K562 (cell line): ENCODE measurements around the gene CCM2. TPM values are rescaled to one million over a fixed set of nuclear protein-coding genes. Genes with fewer than 3 reads are reported as not detected.

Experiments
- ATAC-seq: fragments of 200-7000 bp; cut with Tn5 transposase; 3 replicates; pipeline ENCODE4 v1.9.1; 2020; ENCODE audit warnings: moderate library complexity
- BruUV-seq: library from RNA; stranded (reverse); fragments of 400-500 nt; replicated peaks from 2 replicates; lab custom pipeline; 2021; lab: Mats Ljungman, UMichigan
- CTCF ChIA-PET: fragments of 300-600 bp; formaldehyde crosslinking; extraction: SDS; loops from one replicate; lab custom pipeline; 2021; ENCODE audit warnings: low intra/inter-chr PET ratio; lab: Yijun Ruan, JAX
- POLR2A ChIA-PET: fragments of 300-600, 350-650 bp; sonication (Branson Sonifier 250); formaldehyde crosslinking; extraction: SDS; loops from one replicate; lab custom pipeline; 2021; ENCODE audit warnings: antibody characterized with exemption, inconsistent platforms; lab: Yijun Ruan, JAX
- DNase-seq, 4 experiments: peaks; one replicate each; pipeline versions ENCODE4 v3.0.0 to v3.0.0-alpha.2; 2011 to 2018; ENCODE audit warnings: low spot score in 3 of 4, mixed read lengths in 3 of 4; ENCODE audit errors: extremely low read depth in 1 of 4
- FAIRE-seq: peaks from 2 replicates; lab custom pipeline; 2011; peaks lifted over from hg19 to GRCh38; lab: Jason Lieb, UNC
- H2AFZ ChIP-seq: 2 replicates; pipeline ENCODE4 v1.6.0; 2011; ENCODE audit warnings: low read depth, low read length, control low read depth, inconsistent platforms
- H3K27ac ChIP-seq: fragments of 200-600 bp; 3 replicates; pipeline ENCODE4 v1.8.0; 2011; ENCODE audit warnings: low read depth, mild to moderate bottlenecking, control low read depth, inconsistent platforms, low read length, moderate library complexity, mixed read lengths; ENCODE audit errors: extremely low read depth
- H3K27me3 ChIP-seq, 2 experiments: fragments of 300-600 bp in 1 of 2; 2 replicates in 1 of 2; 3 replicates in 1 of 2; pipeline versions ENCODE4 v1.6.0 to v1.8.0; 2011; ENCODE audit warnings: inconsistent platforms in 2 of 2, low read length in 2 of 2, mild to moderate bottlenecking in 1 of 2, mixed read lengths in 1 of 2, moderate library complexity in 1 of 2; ENCODE audit not compliant: control insufficient read depth in 2 of 2, insufficient read depth in 2 of 2
- H3K36me3 ChIP-seq: fragments of 300-600 bp; 3 replicates; pipeline ENCODE4 v1.8.0; 2011; ENCODE audit warnings: mild to moderate bottlenecking, low read length, inconsistent platforms; ENCODE audit not compliant: control insufficient read depth, insufficient read depth
- H3K4me1 ChIP-seq, 2 experiments: fragments of 200-600 bp in 1 of 2; replicated peaks in 1 of 2; 2 replicates in 1 of 2; 3 replicates in 1 of 2; pipeline versions ENCODE4 v1.5.1 to v1.8.0; 2011; ENCODE audit warnings: inconsistent platforms in 2 of 2, low read length in 2 of 2, mild to moderate bottlenecking in 1 of 2, mixed read lengths in 1 of 2, moderate library complexity in 1 of 2; ENCODE audit not compliant: control insufficient read depth in 2 of 2, insufficient read depth in 2 of 2
- H3K4me2 ChIP-seq: 2 replicates; pipeline ENCODE4 v1.6.1; 2011; ENCODE audit warnings: low read length, control low read depth, inconsistent platforms, mixed read lengths; ENCODE audit not compliant: insufficient read depth
- H3K4me3 ChIP-seq: fragments of 200-600 bp; sonication (generic), shearing (Covaris generic); 2 replicates; pipeline ENCODE4 v1.5.1; 2016; ENCODE audit warnings: control low read depth, inconsistent platforms
- H3K79me2 ChIP-seq: fragments of 200-600 bp; 3 replicates; pipeline ENCODE4 v1.8.0; 2011; ENCODE audit warnings: low read length, inconsistent platforms; ENCODE audit not compliant: control insufficient read depth, insufficient read depth
- H3K9ac ChIP-seq, 2 experiments: 2 replicates each; pipeline versions ENCODE4 v1.6.0 to v1.6.1; 2011; ENCODE audit warnings: low read depth in 2 of 2, low read length in 2 of 2, control low read depth in 1 of 2, inconsistent platforms in 1 of 2, mild to moderate bottlenecking in 1 of 2, mixed read lengths in 1 of 2; ENCODE audit not compliant: insufficient read depth in 1 of 2
- H3K9me1 ChIP-seq: one replicate; pipeline ENCODE4 v1.6.0; 2011; ENCODE audit warnings: inconsistent platforms, mild to moderate bottlenecking, low read length, moderate library complexity; ENCODE audit not compliant: control insufficient read depth, insufficient read depth
- H3K9me3 ChIP-seq: replicated peaks from 2 replicates; pipeline ENCODE4 v1.5.1; 2011; ENCODE audit warnings: low read depth, low read length, inconsistent platforms; ENCODE audit not compliant: control insufficient read depth, insufficient read depth
- H4K20me1 ChIP-seq: replicated peaks from 2 replicates; pipeline ENCODE4 v1.6.1; 2011; ENCODE audit warnings: low read length, inconsistent platforms, mixed read lengths; ENCODE audit not compliant: control insufficient read depth, insufficient read depth
- ETV1 ChIP-seq: fragments of 450-650 bp; conservative IDR thresholded peaks from 2 replicates; pipeline ENCODE4 v1.6.1; 2016; ENCODE audit warnings: missing genetic modification characterization, control low read depth, low read depth, missing compliant biosample characterization
- KLF10 ChIP-seq: fragments of 250-450 bp; sonication (Bioruptor Pico); IDR thresholded peaks from 2 replicates; pipeline ENCODE4 v1.6.1; 2021; ENCODE audit warnings: matching md5 sums
- MEIS2 ChIP-seq: fragments of 450-650 bp; IDR thresholded peaks from 2 replicates; pipeline ENCODE4 v1.6.1; 2014; ENCODE audit warnings: mild to moderate bottlenecking; ENCODE audit not compliant: partially characterized antibody
- NFRKB ChIP-seq: fragments of 450-650 bp; IDR thresholded peaks from 2 replicates; pipeline ENCODE4 v1.6.1; 2016; ENCODE audit warnings: low read depth
- NR4A1 ChIP-seq, 2 experiments: fragments of 250-450 bp in 1 of 2; fragments of 450-650 bp in 1 of 2; sonication (Bioruptor Pico) in 1 of 2; IDR thresholded peaks; 2 replicates each; pipeline versions ENCODE4 v1.4.0 to v1.6.1; 2016 to 2020; ENCODE audit warnings: mild to moderate bottlenecking in 2 of 2, missing compliant biosample characterization in 1 of 2, missing genetic modification characterization in 1 of 2, moderate library complexity in 1 of 2
- RHOXF2B ChIP-seq: fragments of 250-450 bp; sonication (Bioruptor Pico); conservative IDR thresholded peaks from 2 replicates; pipeline ENCODE4 v1.5.1; 2021
- ZNF263 ChIP-seq: sonication (generic); formaldehyde crosslinking; IDR thresholded peaks from 2 replicates; pipeline ENCODE4 v1.8.0; 2022; ENCODE audit warnings: mild to moderate bottlenecking, missing genetic modification reagents, borderline replicate concordance
- WGBS: fragments of 100-300 bp; shearing (Covaris generic); methylation state at CpG from one replicate; pipeline ENCODE4 v1.1.6; 2016; ENCODE audit warnings: low coverage, mixed read lengths; ENCODE audit not compliant: insufficient coverage; ENCODE audit errors: missing lambda C conversion rate; 5-methylcytosine and 5-hydroxymethylcytosine counted together
- in situ Hi-C: fragments of 300-500 bp; cut with MboI; formaldehyde crosslinking; loops from 4 replicates; pipeline ENCODE4 v1.15.0; 2018; ENCODE audit warnings: inconsistent platforms, mixed read lengths
- intact Hi-C: fragments of 100-400 bp; cut with micrococcal nuclease; formaldehyde crosslinking; loops from 2 replicates; pipeline ENCODE4 v1.14.2; 2022
- polyA plus RNA-seq, 8 experiments: library from polyadenylated mRNA; depleted of rRNA in 4 of 8; stranded (reverse) in 5 of 8; unstranded in 3 of 8; fragments of >200 nt; fragmentation: Nextera tagmentation in 2 of 8; fragmentation: Illumina TruSeq in 1 of 8; extraction: Ambion mirVana in 2 of 8; extraction: Trizol in 1 of 8; gene quantifications; 2 replicates each; pipeline versions ENCODE4 v1.2.1 to v1.2.3, GENCODE V29; 2011 to 2014; ENCODE audit warnings: inconsistent platforms in 1 of 8, missing spikeins in 1 of 8
- total RNA-seq, 7 experiments: library from RNA; depleted of rRNA in 6 of 7; stranded (reverse); fragments of >200 nt in 6 of 7; fragmentation: Illumina TruSeq in 2 of 7; extraction: Trizol in 2 of 7; gene quantifications; 2 replicates each; pipeline versions ENCODE4 v1.2.1 to v1.2.3, GENCODE V29; 2011 to 2021; ENCODE audit warnings: low replicate concordance in 1 of 7
- TF ChIP-seq, protein P1 (sequence below): fragments of 450-650 bp; IDR thresholded peaks from 2 replicates; pipeline ENCODE4 v1.6.1; 2016
- TF ChIP-seq, protein P2 (sequence below): fragments of 200-600 bp; sonication (generic); IDR thresholded peaks from one replicate; pipeline ENCODE4 v1.6.1; 2012; ENCODE audit warnings: mild to moderate bottlenecking, low read depth, low read length, inconsistent platforms

The CCM2 gene
- total and polyA plus RNA-seq, 9 of the 15 experiments (the other 6 are each of a cell fraction or from before 2014, with no cell fraction given) = 0.41 to 38.6 (median 25.9) TPM

GRCh38 chr7:45021604-45022296, 21.7 kb downstream of the CCM2 start:
- ATAC-seq (peak; percentile 61), FAIRE-seq (peak; percentile 29), DNase-seq (peak in 1 of 4 experiments; percentile 29)
- in situ Hi-C loops = no loop called here
- H3K4me1 ChIP-seq = peaks cover 4 to 6% of the 10 kb centered on the region in 2 experiments; a peak in 2 of 5 replicates
- intact Hi-C loops = no loop called here
- no peak overlapping the region for H3K4me3 ChIP-seq
- H3K9me3 ChIP-seq = no peaks in the 10 kb centered on the region
- H3K9me1 ChIP-seq = no peaks in the 10 kb centered on the region
- peaks cover 9% of the 10 kb centered on the region; the same call in 1 of the 3 replicates for H3K36me3 ChIP-seq
- no peaks in the 10 kb centered on the region for H3K27me3 ChIP-seq
- no peak overlapping the region for H3K9ac ChIP-seq
- H3K4me2 ChIP-seq = no peak overlapping the region
- 73% methylated on average over 3 of the region's 3 CpGs for WGBS
- H4K20me1 ChIP-seq = no peaks in the 10 kb centered on the region; the same call in 1 of the 2 replicates
- no TSS peak for BruUV-seq
- peaks cover 67% of the 10 kb centered on the region for H3K79me2 ChIP-seq
- H3K27ac ChIP-seq = no peak overlapping the region
- CTCF ChIA-PET = no interaction called here
- H2AFZ ChIP-seq = no peak overlapping the region
- POLR2A ChIA-PET = interaction anchor here (0.6 to 1.2 kb wide), 4 partner anchors 10 to 164 kb away, joined by 3 to 4 read pairs (median 3); no protein-coding TSS in a partner anchor
- peak; percentile 26 for TF ChIP-seq MEIS2
- TF ChIP-seq NFRKB = no peak
- no peak for TF ChIP-seq RHOXF2B (CRISPR knock-in tag)
- TF ChIP-seq, protein P1, sequence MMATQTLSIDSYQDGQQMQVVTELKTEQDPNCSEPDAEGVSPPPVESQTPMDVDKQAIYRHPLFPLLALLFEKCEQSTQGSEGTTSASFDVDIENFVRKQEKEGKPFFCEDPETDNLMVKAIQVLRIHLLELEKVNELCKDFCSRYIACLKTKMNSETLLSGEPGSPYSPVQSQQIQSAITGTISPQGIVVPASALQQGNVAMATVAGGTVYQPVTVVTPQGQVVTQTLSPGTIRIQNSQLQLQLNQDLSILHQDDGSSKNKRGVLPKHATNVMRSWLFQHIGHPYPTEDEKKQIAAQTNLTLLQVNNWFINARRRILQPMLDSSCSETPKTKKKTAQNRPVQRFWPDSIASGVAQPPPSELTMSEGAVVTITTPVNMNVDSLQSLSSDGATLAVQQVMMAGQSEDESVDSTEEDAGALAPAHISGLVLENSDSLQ = peak; percentile 13; the same call in 1 of the 2 replicates
- TF ChIP-seq, protein P2, sequence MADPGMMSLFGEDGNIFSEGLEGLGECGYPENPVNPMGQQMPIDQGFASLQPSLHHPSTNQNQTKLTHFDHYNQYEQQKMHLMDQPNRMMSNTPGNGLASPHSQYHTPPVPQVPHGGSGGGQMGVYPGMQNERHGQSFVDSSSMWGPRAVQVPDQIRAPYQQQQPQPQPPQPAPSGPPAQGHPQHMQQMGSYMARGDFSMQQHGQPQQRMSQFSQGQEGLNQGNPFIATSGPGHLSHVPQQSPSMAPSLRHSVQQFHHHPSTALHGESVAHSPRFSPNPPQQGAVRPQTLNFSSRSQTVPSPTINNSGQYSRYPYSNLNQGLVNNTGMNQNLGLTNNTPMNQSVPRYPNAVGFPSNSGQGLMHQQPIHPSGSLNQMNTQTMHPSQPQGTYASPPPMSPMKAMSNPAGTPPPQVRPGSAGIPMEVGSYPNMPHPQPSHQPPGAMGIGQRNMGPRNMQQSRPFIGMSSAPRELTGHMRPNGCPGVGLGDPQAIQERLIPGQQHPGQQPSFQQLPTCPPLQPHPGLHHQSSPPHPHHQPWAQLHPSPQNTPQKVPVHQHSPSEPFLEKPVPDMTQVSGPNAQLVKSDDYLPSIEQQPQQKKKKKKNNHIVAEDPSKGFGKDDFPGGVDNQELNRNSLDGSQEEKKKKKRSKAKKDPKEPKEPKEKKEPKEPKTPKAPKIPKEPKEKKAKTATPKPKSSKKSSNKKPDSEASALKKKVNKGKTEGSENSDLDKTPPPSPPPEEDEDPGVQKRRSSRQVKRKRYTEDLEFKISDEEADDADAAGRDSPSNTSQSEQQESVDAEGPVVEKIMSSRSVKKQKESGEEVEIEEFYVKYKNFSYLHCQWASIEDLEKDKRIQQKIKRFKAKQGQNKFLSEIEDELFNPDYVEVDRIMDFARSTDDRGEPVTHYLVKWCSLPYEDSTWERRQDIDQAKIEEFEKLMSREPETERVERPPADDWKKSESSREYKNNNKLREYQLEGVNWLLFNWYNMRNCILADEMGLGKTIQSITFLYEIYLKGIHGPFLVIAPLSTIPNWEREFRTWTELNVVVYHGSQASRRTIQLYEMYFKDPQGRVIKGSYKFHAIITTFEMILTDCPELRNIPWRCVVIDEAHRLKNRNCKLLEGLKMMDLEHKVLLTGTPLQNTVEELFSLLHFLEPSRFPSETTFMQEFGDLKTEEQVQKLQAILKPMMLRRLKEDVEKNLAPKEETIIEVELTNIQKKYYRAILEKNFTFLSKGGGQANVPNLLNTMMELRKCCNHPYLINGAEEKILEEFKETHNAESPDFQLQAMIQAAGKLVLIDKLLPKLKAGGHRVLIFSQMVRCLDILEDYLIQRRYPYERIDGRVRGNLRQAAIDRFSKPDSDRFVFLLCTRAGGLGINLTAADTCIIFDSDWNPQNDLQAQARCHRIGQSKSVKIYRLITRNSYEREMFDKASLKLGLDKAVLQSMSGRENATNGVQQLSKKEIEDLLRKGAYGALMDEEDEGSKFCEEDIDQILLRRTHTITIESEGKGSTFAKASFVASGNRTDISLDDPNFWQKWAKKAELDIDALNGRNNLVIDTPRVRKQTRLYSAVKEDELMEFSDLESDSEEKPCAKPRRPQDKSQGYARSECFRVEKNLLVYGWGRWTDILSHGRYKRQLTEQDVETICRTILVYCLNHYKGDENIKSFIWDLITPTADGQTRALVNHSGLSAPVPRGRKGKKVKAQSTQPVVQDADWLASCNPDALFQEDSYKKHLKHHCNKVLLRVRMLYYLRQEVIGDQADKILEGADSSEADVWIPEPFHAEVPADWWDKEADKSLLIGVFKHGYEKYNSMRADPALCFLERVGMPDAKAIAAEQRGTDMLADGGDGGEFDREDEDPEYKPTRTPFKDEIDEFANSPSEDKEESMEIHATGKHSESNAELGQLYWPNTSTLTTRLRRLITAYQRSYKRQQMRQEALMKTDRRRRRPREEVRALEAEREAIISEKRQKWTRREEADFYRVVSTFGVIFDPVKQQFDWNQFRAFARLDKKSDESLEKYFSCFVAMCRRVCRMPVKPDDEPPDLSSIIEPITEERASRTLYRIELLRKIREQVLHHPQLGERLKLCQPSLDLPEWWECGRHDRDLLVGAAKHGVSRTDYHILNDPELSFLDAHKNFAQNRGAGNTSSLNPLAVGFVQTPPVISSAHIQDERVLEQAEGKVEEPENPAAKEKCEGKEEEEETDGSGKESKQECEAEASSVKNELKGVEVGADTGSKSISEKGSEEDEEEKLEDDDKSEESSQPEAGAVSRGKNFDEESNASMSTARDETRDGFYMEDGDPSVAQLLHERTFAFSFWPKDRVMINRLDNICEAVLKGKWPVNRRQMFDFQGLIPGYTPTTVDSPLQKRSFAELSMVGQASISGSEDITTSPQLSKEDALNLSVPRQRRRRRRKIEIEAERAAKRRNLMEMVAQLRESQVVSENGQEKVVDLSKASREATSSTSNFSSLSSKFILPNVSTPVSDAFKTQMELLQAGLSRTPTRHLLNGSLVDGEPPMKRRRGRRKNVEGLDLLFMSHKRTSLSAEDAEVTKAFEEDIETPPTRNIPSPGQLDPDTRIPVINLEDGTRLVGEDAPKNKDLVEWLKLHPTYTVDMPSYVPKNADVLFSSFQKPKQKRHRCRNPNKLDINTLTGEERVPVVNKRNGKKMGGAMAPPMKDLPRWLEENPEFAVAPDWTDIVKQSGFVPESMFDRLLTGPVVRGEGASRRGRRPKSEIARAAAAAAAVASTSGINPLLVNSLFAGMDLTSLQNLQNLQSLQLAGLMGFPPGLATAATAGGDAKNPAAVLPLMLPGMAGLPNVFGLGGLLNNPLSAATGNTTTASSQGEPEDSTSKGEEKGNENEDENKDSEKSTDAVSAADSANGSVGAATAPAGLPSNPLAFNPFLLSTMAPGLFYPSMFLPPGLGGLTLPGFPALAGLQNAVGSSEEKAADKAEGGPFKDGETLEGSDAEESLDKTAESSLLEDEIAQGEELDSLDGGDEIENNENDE = no peak
- peak; percentile 82 for TF ChIP-seq ZNF263 (CRISPR knock-in tag)
- TF ChIP-seq NR4A1 (CRISPR knock-in tag; IDR thresholded peaks at IDR 0.05) = no peak
- no peak for TF ChIP-seq NR4A1 (tag; IDR thresholded peaks at IDR 0.05)
- no peak for TF ChIP-seq ETV1 (tag)
- no peak for TF ChIP-seq KLF10 (CRISPR knock-in tag)
